Glutamatergic neuron (in vitro differentiated cells): ENCODE results near the gene SORCS1. TPM values are rescaled to one million over a fixed set of nuclear protein-coding genes. Genes with fewer than 3 reads are reported as not detected.

Experiments used
- DNase-seq: peaks from one replicate; pipeline ENCODE4 v3.0.0; 2022
- H3K27ac Mint-ChIP-seq: one replicate; pipeline ENCODE4 v1.8.0; 2020; ENCODE audit warnings: mild to moderate bottlenecking, mixed read lengths, inconsistent platforms; ENCODE audit not compliant: unreplicated experiment
- H3K27me3 Mint-ChIP-seq: one replicate; pipeline ENCODE4 v1.8.0; 2020; ENCODE audit warnings: mild to moderate bottlenecking, moderate library complexity, mixed read lengths, inconsistent platforms; ENCODE audit not compliant: unreplicated experiment
- H3K36me3 Mint-ChIP-seq: one replicate; pipeline ENCODE4 v1.8.0; 2020; ENCODE audit warnings: mild to moderate bottlenecking, mixed read lengths, inconsistent platforms; ENCODE audit not compliant: unreplicated experiment
- H3K4me1 Mint-ChIP-seq: one replicate; pipeline ENCODE4 v1.8.0; 2020; ENCODE audit warnings: mild to moderate bottlenecking, low read depth, mixed read lengths, inconsistent platforms; ENCODE audit not compliant: unreplicated experiment
- H3K4me3 Mint-ChIP-seq: one replicate; pipeline ENCODE4 v1.8.0; 2020; ENCODE audit warnings: mild to moderate bottlenecking, mixed read lengths, inconsistent platforms; ENCODE audit not compliant: unreplicated experiment
- H3K9me3 Mint-ChIP-seq: one replicate; pipeline ENCODE4 v1.8.0; 2020; ENCODE audit warnings: mild to moderate bottlenecking, moderate library complexity, mixed read lengths, inconsistent platforms; ENCODE audit not compliant: unreplicated experiment
- CTCF ChIP-seq: fragments of 200-600 bp; sonication (generic); IDR thresholded peaks from one replicate; pipeline ENCODE4 v1.5.0; 2021; ENCODE audit not compliant: partially characterized antibody, unreplicated experiment
- total RNA-seq: library from RNA; stranded (reverse); fragmentation: NEBNext Ultra II Directional; extraction: Animal tissue kit (Norgen Biotek cat#: 25700); gene quantifications from one replicate; pipeline ENCODE4 v1.2.1, GENCODE V29; 2021; ENCODE audit not compliant: unreplicated experiment

Gene SORCS1
- total RNA-seq, 1 donor from 2014 or later = 3.3 TPM

- no peak for TF ChIP-seq CTCF
- DNase-seq = no peak
- H3K27me3 Mint-ChIP-seq = no peaks in the 10 kb centered on the region
- H3K4me3 Mint-ChIP-seq = no peak overlapping the region
- H3K36me3 Mint-ChIP-seq = no peaks in the 10 kb centered on the region
- no peak overlapping the region for H3K27ac Mint-ChIP-seq
- H3K9me3 Mint-ChIP-seq = no peaks in the 10 kb centered on the region
- no peaks in the 10 kb centered on the region for H3K4me1 Mint-ChIP-seq
These were observed 151.1 kb downstream of the SORCS1 start for GRCh38 chr10:107013258-107014006.

- DNase-seq = no peak
- H3K4me3 Mint-ChIP-seq = no peak overlapping the region
- no peaks in the 10 kb centered on the region for H3K36me3 Mint-ChIP-seq
- no peak overlapping the region for H3K27ac Mint-ChIP-seq
- no peaks in the 10 kb centered on the region for H3K27me3 Mint-ChIP-seq
- no peaks in the 10 kb centered on the region for H3K4me1 Mint-ChIP-seq
- H3K9me3 Mint-ChIP-seq = no peaks in the 10 kb centered on the region
- no peak for TF ChIP-seq CTCF
These were observed 152.5 kb downstream of the SORCS1 start for GRCh38 chr10:107011992-107012391.

GRCh38 chr10:107011105-107011504 is 153.4 kb downstream of the SORCS1 start:
- no peak for TF ChIP-seq CTCF
- no peaks in the 10 kb centered on the region for H3K27me3 Mint-ChIP-seq
- no peak for DNase-seq
- H3K36me3 Mint-ChIP-seq = no peaks in the 10 kb centered on the region
- no peak overlapping the region for H3K4me3 Mint-ChIP-seq
- no peak overlapping the region for H3K27ac Mint-ChIP-seq
- H3K4me1 Mint-ChIP-seq = no peaks in the 10 kb centered on the region
- no peaks in the 10 kb centered on the region for H3K9me3 Mint-ChIP-seq

GRCh38 chr10:107010531-107010930 is 154.0 kb downstream of the SORCS1 start:
- Mint-ChIP-seq H3K4me3 (no peak overlapping the region), H3K27me3 (no peaks in the 10 kb centered on the region), H3K4me1 (no peaks in the 10 kb centered on the region), H3K9me3 (no peaks in the 10 kb centered on the region), H3K36me3 (no peaks in the 10 kb centered on the region), H3K27ac (no peak overlapping the region)
- TF ChIP-seq CTCF = no peak
- DNase-seq = no peak

GRCh38 chr10:107004362-107004761 is 160.1 kb downstream of the SORCS1 start:
- no peak overlapping the region for H3K4me3 Mint-ChIP-seq
- no peaks in the 10 kb centered on the region for H3K36me3 Mint-ChIP-seq
- H3K27ac Mint-ChIP-seq = no peak overlapping the region
- no peak for DNase-seq
- H3K9me3 Mint-ChIP-seq = no peaks in the 10 kb centered on the region
- no peaks in the 10 kb centered on the region for H3K4me1 Mint-ChIP-seq
- TF ChIP-seq CTCF = no peak
- H3K27me3 Mint-ChIP-seq = no peaks in the 10 kb centered on the region
